Aorta (tissue), 5 donors: ENCODE measurements around the gene OR2H1. TPM values are rescaled to one million over a fixed set of nuclear protein-coding genes. Genes with fewer than 3 reads are reported as not detected.

Source experiments
- ATAC-seq: fragments of 200-7000 bp; cut with Tn5 transposase; one replicate; pipeline ENCODE4 v1.9.1; 2022; ENCODE audit warnings: moderate library complexity; ENCODE audit not compliant: low FRiP score
- DNase-seq, 2 donors: peaks; one replicate each; pipeline ENCODE4 v3.0.0-alpha.2; 2020
- H3K27ac ChIP-seq, 2 donors: one replicate each; pipeline ENCODE4 v1.5.1; 2013; ENCODE audit warnings: low read length in 2 of 2, mild to moderate bottlenecking in 2 of 2, moderate library complexity in 2 of 2, control low read depth in 1 of 2, inconsistent platforms in 1 of 2, low read depth in 1 of 2
- H3K27me3 ChIP-seq, 2 donors: one replicate each; pipeline ENCODE4 v1.6.1; 2013; ENCODE audit warnings: control low read depth in 1 of 2, low read length in 1 of 2, mild to moderate bottlenecking in 1 of 2, moderate library complexity in 1 of 2; ENCODE audit not compliant: insufficient read depth in 2 of 2, control insufficient read depth in 1 of 2
- H3K36me3 ChIP-seq, 2 donors: one replicate each; pipeline ENCODE4 v1.6.1; 2013; ENCODE audit warnings: control low read depth in 1 of 2, low read length in 1 of 2, mild to moderate bottlenecking in 1 of 2; ENCODE audit not compliant: insufficient read depth in 2 of 2, control insufficient read depth in 1 of 2
- H3K4me1 ChIP-seq, 2 donors: one replicate each; pipeline ENCODE4 v1.6.1; 2013; ENCODE audit warnings: low read length in 2 of 2, control low read depth in 1 of 2, mild to moderate bottlenecking in 1 of 2, moderate library complexity in 1 of 2; ENCODE audit not compliant: insufficient read depth in 2 of 2, control insufficient read depth in 1 of 2
- H3K4me3 ChIP-seq, 2 donors: one replicate each; pipeline ENCODE4 v1.5.1; 2013; ENCODE audit warnings: low read length in 2 of 2, control low read depth in 1 of 2, mild to moderate bottlenecking in 1 of 2
- H3K9me3 ChIP-seq: one replicate; pipeline ENCODE4 v1.6.1; 2013; ENCODE audit warnings: mild to moderate bottlenecking, low read length; ENCODE audit not compliant: control insufficient read depth
- WGBS, 2 donors: extraction: QIAGEN DNeasy Blood & Tissue Kit; methylation state at CpG; one replicate each; pipeline ENCODE4 v1.1.7; 2013; 5-methylcytosine and 5-hydroxymethylcytosine counted together
- intact Hi-C, 2 donors: fragments of 100-400 bp; cut with DNase I; formaldehyde crosslinking; loops; one replicate each; pipeline versions ENCODE4 v1.14.2 to v1.15.0; 2022
- polyA plus RNA-seq, 2 donors: library from polyadenylated mRNA; stranded (reverse); fragments of 200-250 nt; gene quantifications; one replicate each; pipeline ENCODE4 v1.2.3, GENCODE V29; 2013
- total RNA-seq, 2 donors: library from RNA; stranded (reverse); fragmentation: NEBNext Ultra II Directional; extraction: Animal tissue kit (Norgen Biotek cat#: 25700); gene quantifications; one replicate each; pipeline ENCODE4 v1.2.1, GENCODE V29; 2021
- donor health status: healthy with polysubstance abuse.
- donor health status: Bipolar disorder and iron deficiency.
- donor health status: DM: no; HTN: no; CAD: no.
- donor health status: DM: no; HTN: no; CAD: no.
- donor health status: DM: yes; HTN: yes; CAD: no.

OR2H1 gene
- total and polyA plus RNA-seq, 4 donors: not detected

GRCh38 chr6:29509239-29509638, 52.3 kb downstream of the OR2H1 start:
- Histone ChIP-seq H3K4me3 (no peak overlapping the region), H3K27me3 (no peaks in the 10 kb centered on the region), H3K27ac (no peak overlapping the region), H3K36me3 (no peaks in the 10 kb centered on the region), H3K4me1 (no peaks in the 10 kb centered on the region), H3K9me3 (no peaks in the 10 kb centered on the region)
- ATAC-seq (no peak), DNase-seq (no peak)
- 75 to 78% methylated on average over 6 of the region's 6 CpGs for WGBS, 2 donors
- intact Hi-C loops: no loop called here

- intact Hi-C loops: no loop called here
- no peak for DNase-seq
- 76 to 81% methylated on average over 9 of the region's 9 CpGs for WGBS, 2 donors
Observed at GRCh38 chr6:29509711-29510110, 52.8 kb downstream of the OR2H1 start.

GRCh38 chr6:29510202-29510601, 53.2 kb downstream of the OR2H1 start:
- H3K27me3 ChIP-seq: no peaks in the 10 kb centered on the region
- WGBS, 2 donors: 42 to 50% methylated on average over 4 of the region's 4 CpGs
- H3K9me3 ChIP-seq: no peaks in the 10 kb centered on the region
- ATAC-seq: no peak
- H3K27ac ChIP-seq: no peak overlapping the region
- no peaks in the 10 kb centered on the region for H3K4me1 ChIP-seq
- intact Hi-C loops: no loop called here
- H3K4me3 ChIP-seq: no peak overlapping the region
- H3K36me3 ChIP-seq: no peaks in the 10 kb centered on the region
- no peak for DNase-seq

More at GRCh38 chr6:29509711-29510110, 52.8 kb downstream of the OR2H1 start:
- Histone ChIP-seq H3K4me1 (no peaks in the 10 kb centered on the region), H3K27ac (no peak overlapping the region), H3K4me3 (no peak overlapping the region), H3K9me3 (no peaks in the 10 kb centered on the region), H3K36me3 (no peaks in the 10 kb centered on the region), H3K27me3 (no peaks in the 10 kb centered on the region)
- no peak for ATAC-seq

GRCh38 chr6:29510746-29511300, 53.9 kb downstream of the OR2H1 start:
- no peaks in the 10 kb centered on the region for H3K27me3 ChIP-seq
- no peaks in the 10 kb centered on the region for H3K4me1 ChIP-seq
- intact Hi-C loops: no loop called here
- no peak overlapping the region for H3K27ac ChIP-seq
- ATAC-seq: no peak
- no peak for DNase-seq
- H3K36me3 ChIP-seq: no peaks in the 10 kb centered on the region
- H3K4me3 ChIP-seq: no peak overlapping the region
- no peaks in the 10 kb centered on the region for H3K9me3 ChIP-seq
- 66 to 76% methylated on average over 2 of the region's 2 CpGs for WGBS, 2 donors

Other genes starting within 250 kb of the OR2H1 start
- not detected for gene OR14J1, start 155.5 kb upstream of the OR2H1 start, total RNA-seq
- gene OR14J1, start 155.5 kb upstream of the OR2H1 start, polyA plus RNA-seq: not detected
- not detected for gene OR5V1, start 88.3 kb upstream of the OR2H1 start, total RNA-seq
- gene OR5V1, start 88.3 kb upstream of the OR2H1 start, polyA plus RNA-seq: not detected
- not detected for gene OR12D3, start 81.9 kb upstream of the OR2H1 start, total RNA-seq
- not detected for gene OR12D3, start 81.9 kb upstream of the OR2H1 start, polyA plus RNA-seq
- gene OR12D2, start 61.5 kb upstream of the OR2H1 start, total RNA-seq: not detected
- gene OR12D2, start 61.5 kb upstream of the OR2H1 start, polyA plus RNA-seq: not detected
- gene OR12D1, start 42.2 kb upstream of the OR2H1 start, total RNA-seq: not detected
- gene OR12D1, start 42.2 kb upstream of the OR2H1 start, polyA plus RNA-seq: not detected
- gene OR10C1, start 17.8 kb upstream of the OR2H1 start, total RNA-seq: not detected
- gene OR10C1, start 17.8 kb upstream of the OR2H1 start, polyA plus RNA-seq: not detected
- gene OR11A1, start 84 bp upstream of the OR2H1 start, total RNA-seq: not detected
- gene OR11A1, start 84 bp upstream of the OR2H1 start, polyA plus RNA-seq: not detected
- under 1 TPM in 1 of 2 donors, not detected in 1; 0.60 TPM for gene MAS1L, start 30.8 kb downstream of the OR2H1 start, total RNA-seq
- not detected for gene MAS1L, start 30.8 kb downstream of the OR2H1 start, polyA plus RNA-seq
- 1 to 10 TPM in 1 of 2 donors, under 1 TPM in 1; 0.32 to 4.4 TPM for gene UBD, start 102.6 kb downstream of the OR2H1 start, total RNA-seq
- 1 to 10 TPM in 1 of 2 donors, under 1 TPM in 1; 0.51 to 3.9 TPM for gene UBD, start 102.6 kb downstream of the OR2H1 start, polyA plus RNA-seq
- gene OR2H2, start 128.0 kb downstream of the OR2H1 start, total RNA-seq: not detected
- gene OR2H2, start 128.0 kb downstream of the OR2H1 start, polyA plus RNA-seq: not detected
- 100 to 1,000 TPM in 1 of 2 donors, 10 to 100 TPM in 1; 91.6 to 126 TPM for gene GABBR1, start 176.0 kb downstream of the OR2H1 start, total RNA-seq
- gene GABBR1, start 176.0 kb downstream of the OR2H1 start, polyA plus RNA-seq: 100 to 1,000 TPM in 1 of 2 donors, 10 to 100 TPM in 1; 13.6 to 103 TPM
- not detected for gene MOG, start 199.9 kb downstream of the OR2H1 start, total RNA-seq
- 1 to 10 TPM in 1 of 2 donors, not detected in 1; 1.5 TPM for gene MOG, start 199.9 kb downstream of the OR2H1 start, polyA plus RNA-seq
- gene ZFP57, start 224.0 kb downstream of the OR2H1 start, total RNA-seq: under 1 TPM in 1 of 2 donors, not detected in 1; 0.49 TPM
- 1 to 10 TPM in 1 of 2 donors, not detected in 1; 7.1 TPM for gene ZFP57, start 224.0 kb downstream of the OR2H1 start, polyA plus RNA-seq